Endothelial cell of umbilical vein (primary cell): Measurements from ENCODE around the gene SH3RF3.
"Not testable (repeated sequence)": the region's sequence is repeated elsewhere in the genome, so short reads cannot be mapped to it uniquely, and the experiment has no call there.

Experiments
- CTCF ChIP-seq, 2 donors: IDR thresholded peaks; 1 replicate in 1 of 2; 2 replicates in 1 of 2; pipeline ENCODE4 v1.5.1; 2011; ENCODE audit warnings: low read length in 2 of 2, mild to moderate bottlenecking in 2 of 2, moderate library complexity in 2 of 2, control low read depth in 1 of 2, inconsistent platforms in 1 of 2, low read depth in 1 of 2; ENCODE audit not compliant: insufficient read depth in 1 of 2; ENCODE audit errors: extremely low read depth in 1 of 2
- EZH2 ChIP-seq: IDR thresholded peaks from 2 replicates; pipeline ENCODE4 v1.6.1; 2012; ENCODE audit warnings: borderline replicate concordance, low read depth, mild to moderate bottlenecking, moderate library complexity, low read length, inconsistent platforms; ENCODE audit not compliant: severe bottlenecking
- GATA2 ChIP-seq: IDR thresholded peaks from 2 replicates; pipeline ENCODE4 v1.7.0; 2011; ENCODE audit warnings: low read depth, mild to moderate bottlenecking, moderate library complexity, mixed read lengths, low read length; ENCODE audit not compliant: insufficient read length, insufficient read depth
- JUN ChIP-seq: IDR thresholded peaks from 2 replicates; pipeline ENCODE4 v1.6.1; 2011; ENCODE audit warnings: borderline replicate concordance, low read depth; ENCODE audit not compliant: insufficient read length, insufficient read depth
- MAX ChIP-seq: IDR thresholded peaks from 2 replicates; pipeline ENCODE4 v1.6.1; 2011; ENCODE audit not compliant: insufficient read depth, insufficient read length
- MYC ChIP-seq: IDR thresholded peaks from one replicate; pipeline ENCODE4 v1.6.1; 2011; ENCODE audit warnings: mild to moderate bottlenecking, low read depth, low read length
- POLR2A ChIP-seq: IDR thresholded peaks from 2 replicates; pipeline ENCODE4 v1.6.1; 2012; ENCODE audit warnings: low read depth, mild to moderate bottlenecking, control low read depth, low read length
- POLR2AphosphoS5 ChIP-seq: IDR thresholded peaks from 2 replicates; pipeline ENCODE4 v1.6.1; 2012; ENCODE audit warnings: low read depth, mild to moderate bottlenecking, control low read depth, low read length, moderate library complexity; ENCODE audit not compliant: insufficient read depth

GRCh38 chr2:109162367-109162766 lies 33.4 kb downstream of the SH3RF3 start:
- TF ChIP-seq MAX; POLR2AphosphoS5; CTCF (IDR thresholded peaks at IDR 0.05; ENCODE audit: extremely low read depth in 1 of 2, insufficient read depth in 1 of 2, low read depth in 1 of 2, low read length in 2 of 2); EZH2; POLR2A; JUN; GATA2; MYC: not testable (repeated sequence)
